IMR-90 (cell line): ENCODE data around the gene LANCL1. TPM values are rescaled to one million over a fixed set of nuclear protein-coding genes. Genes with fewer than 3 reads are reported as not detected.

ENCODE experiments used
- ATAC-seq: fragments of 200-7000 bp; cut with Tn5 transposase; 2 replicates; pipeline ENCODE4 v1.9.1; 2020; ENCODE audit warnings: low read depth, mild to moderate bottlenecking, moderate library complexity
- BruUV-seq: library from RNA; stranded (reverse); fragments of 400-500 nt; replicated peaks from 2 replicates; lab custom pipeline; 2021; lab: Mats Ljungman, UMichigan
- CTCF ChIA-PET: fragments of 300-600 bp; formaldehyde crosslinking; extraction: SDS; loops from one replicate; lab custom pipeline; 2021; ENCODE audit warnings: antibody characterized with exemption; lab: Yijun Ruan, JAX
- POLR2A ChIA-PET: fragments of 300-600 bp; sonication (Branson Sonifier 250); formaldehyde crosslinking; loops from one replicate; lab custom pipeline; 2022; ENCODE audit warnings: antibody characterized with exemption; ENCODE audit not compliant: unreplicated experiment; lab: Charles Lee
- DNase-seq: peaks from one replicate; pipeline ENCODE4 v3.0.0; 2013
- H2AFZ ChIP-seq: replicated peaks from 2 replicates; pipeline ENCODE3; 2013; ENCODE audit warnings: low read length, mild to moderate bottlenecking; ENCODE audit not compliant: poor library complexity
- H2AK5ac ChIP-seq: 2 replicates; pipeline ENCODE4 v1.6.1; 2013; ENCODE audit warnings: low read depth, low read length, inconsistent platforms
- H2AK9ac ChIP-seq: replicated peaks from 2 replicates; pipeline ENCODE3; 2013; ENCODE audit warnings: mild to moderate bottlenecking, low read depth, low read length, moderate library complexity; ENCODE audit not compliant: poor library complexity
- H2BK120ac ChIP-seq: 2 replicates; pipeline ENCODE4 v1.6.1; 2013; ENCODE audit warnings: low read depth, low read length, inconsistent platforms
- H2BK15ac ChIP-seq: 3 replicates; pipeline ENCODE4 v1.6.1; 2013; ENCODE audit warnings: low read depth, low read length, inconsistent platforms
- H2BK20ac ChIP-seq: 2 replicates; pipeline ENCODE4 v1.6.1; 2013; ENCODE audit warnings: low read depth, mild to moderate bottlenecking, inconsistent platforms, low read length, moderate library complexity
- H2BK5ac ChIP-seq: 2 replicates; pipeline ENCODE4 v1.6.1; 2013; ENCODE audit warnings: mild to moderate bottlenecking, low read depth, low read length, inconsistent platforms; ENCODE audit not compliant: poor library complexity, severe bottlenecking
- H3K14ac ChIP-seq: replicated peaks from 2 replicates; pipeline ENCODE4 v1.6.1; 2013; ENCODE audit warnings: low read depth, low read length, inconsistent platforms
- H3K18ac ChIP-seq: 2 replicates; pipeline ENCODE4 v1.6.1; 2013; ENCODE audit warnings: low read depth, low read length, control low read depth
- H3K23ac ChIP-seq: 2 replicates; pipeline ENCODE4 v1.6.1; 2013; ENCODE audit warnings: low read depth, low read length, inconsistent platforms
- H3K27ac ChIP-seq: 2 replicates; pipeline ENCODE4 v1.5.1; 2013; ENCODE audit warnings: mild to moderate bottlenecking, control low read depth, low read length; ENCODE audit not compliant: insufficient read depth
- H3K27me3 ChIP-seq: 2 replicates; pipeline ENCODE4 v1.6.1; 2013; ENCODE audit warnings: low read length; ENCODE audit not compliant: control insufficient read depth, insufficient read depth
- H3K36me3 ChIP-seq: 2 replicates; pipeline ENCODE4 v1.6.1; 2013; ENCODE audit warnings: low read length, mixed read lengths; ENCODE audit not compliant: control insufficient read depth, insufficient read depth
- H3K4ac ChIP-seq: 2 replicates; pipeline ENCODE4 v1.6.1; 2013; ENCODE audit warnings: low read depth, low read length, inconsistent platforms
- H3K4me1 ChIP-seq: 2 replicates; pipeline ENCODE4 v1.6.1; 2013; ENCODE audit warnings: low read length, mixed read lengths; ENCODE audit not compliant: control insufficient read depth, insufficient read depth
- H3K4me2 ChIP-seq: 2 replicates; pipeline ENCODE4 v1.6.1; 2013; ENCODE audit warnings: low read depth, mild to moderate bottlenecking, control low read depth, low read length, moderate library complexity
- H3K4me3 ChIP-seq: 2 replicates; pipeline ENCODE4 v1.5.1; 2013; ENCODE audit warnings: low read depth, mild to moderate bottlenecking, control low read depth, low read length, moderate library complexity; ENCODE audit not compliant: insufficient read depth
- H3K56ac ChIP-seq: 2 replicates; pipeline ENCODE4 v1.6.1; 2013; ENCODE audit warnings: low read length, inconsistent platforms; ENCODE audit not compliant: insufficient read depth; ENCODE audit errors: extremely low read depth
- H3K79me1 ChIP-seq, 2 experiments: 2 replicates each; pipeline ENCODE4 v1.6.1; 2013; ENCODE audit warnings: low read length in 2 of 2, inconsistent platforms in 1 of 2, low read depth in 1 of 2
- H3K9ac ChIP-seq: 2 replicates; pipeline ENCODE4 v1.6.1; 2013; ENCODE audit warnings: low read depth, low read length, control low read depth
- H3K9me1 ChIP-seq: 2 replicates; pipeline ENCODE4 v1.6.1; 2013; ENCODE audit warnings: low read length, inconsistent platforms; ENCODE audit not compliant: insufficient read depth
- H3K9me3 ChIP-seq: 2 replicates; pipeline ENCODE4 v1.6.1; 2013; ENCODE audit warnings: low read length; ENCODE audit not compliant: control insufficient read depth, insufficient read depth
- H4K20me1 ChIP-seq: 2 replicates; pipeline ENCODE4 v1.6.1; 2013; ENCODE audit warnings: low read length, inconsistent platforms; ENCODE audit not compliant: insufficient read depth
- H4K5ac ChIP-seq: 2 replicates; pipeline ENCODE4 v1.6.1; 2013; ENCODE audit warnings: mild to moderate bottlenecking, low read depth, low read length, control low read depth
- H4K8ac ChIP-seq, 2 experiments: 2 replicates each; pipeline ENCODE4 v1.6.1; 2013; ENCODE audit warnings: low read depth in 2 of 2, low read length in 2 of 2, control low read depth in 1 of 2, inconsistent platforms in 1 of 2
- H4K91ac ChIP-seq: 2 replicates; pipeline ENCODE4 v1.6.1; 2013; ENCODE audit warnings: low read depth, low read length, inconsistent platforms; ENCODE audit not compliant: insufficient read depth
- BHLHE40 ChIP-seq: fragments of 150-350 bp; IDR thresholded peaks from 2 replicates; pipeline ENCODE4 v1.6.1; 2016; ENCODE audit warnings: mild to moderate bottlenecking, low read depth, low read length
- CEBPB ChIP-seq: IDR thresholded peaks from 2 replicates; pipeline ENCODE4 v1.6.1; 2012; ENCODE audit warnings: low read depth, low read length, improper control_type of control experiment
- CTCF ChIP-seq: conservative IDR thresholded peaks from 2 replicates; pipeline ENCODE4 v1.5.1; 2012; ENCODE audit warnings: mild to moderate bottlenecking, low read depth, low read length, improper control_type of control experiment
- MAFK ChIP-seq: IDR thresholded peaks from 2 replicates; pipeline ENCODE4 v1.6.1; 2012; ENCODE audit warnings: low read depth, low read length, improper control_type of control experiment
- MAZ ChIP-seq: IDR thresholded peaks from 2 replicates; pipeline ENCODE4 v1.6.1; 2012; ENCODE audit warnings: low read depth, mild to moderate bottlenecking, low read length, improper control_type of control experiment, moderate library complexity, borderline replicate concordance
- NFE2L2 ChIP-seq: fragments of 150-350 bp; IDR thresholded peaks from 2 replicates; pipeline ENCODE4 v1.6.1; 2016; ENCODE audit warnings: low read depth, mild to moderate bottlenecking, low read length
- POLR2A ChIP-seq: IDR thresholded peaks from 2 replicates; pipeline ENCODE4 v1.6.1; 2012; ENCODE audit warnings: mild to moderate bottlenecking, low read depth, low read length
- RAD21 ChIP-seq: IDR thresholded peaks from 2 replicates; pipeline ENCODE4 v1.6.1; 2012; ENCODE audit warnings: low read length, improper control_type of control experiment
- SMC3 ChIP-seq: fragments of 150-350 bp; IDR thresholded peaks from 2 replicates; pipeline ENCODE4 v1.6.1; 2016; ENCODE audit warnings: low read depth, mild to moderate bottlenecking, antibody characterized with exemption, low read length, moderate library complexity
- WGBS, 2 experiments: methylation state at CpG; one replicate each; pipeline versions ENCODE4 v1.1.5 to v1.1.7; 2013; ENCODE audit warnings: missing lambda C conversion rate in 2 of 2; ENCODE audit not compliant: insufficient read length in 1 of 2; ENCODE audit errors: extremely low coverage in 2 of 2; 5-methylcytosine and 5-hydroxymethylcytosine counted together
- dilution Hi-C: fragments of 300-500 bp; cut with HindIII; formaldehyde crosslinking; loops from one replicate; pipeline ENCODE4 v1.14.3; 2018; ENCODE audit warnings: low sequenced_read_pairs; ENCODE audit not compliant: unreplicated experiment
- in situ Hi-C: fragments of 300-500 bp; cut with MboI; formaldehyde crosslinking; loops from 3 replicates; pipeline ENCODE4 v1.14.3; 2019; ENCODE audit warnings: low sequenced_read_pairs, inconsistent platforms, mixed read lengths
- intact Hi-C: fragments of 100-400 bp; cut with micrococcal nuclease; formaldehyde crosslinking; loops from 2 replicates; pipeline ENCODE4 v1.10.0; 2022
- polyA plus RNA-seq, 3 experiments: library from polyadenylated mRNA; depleted of rRNA; stranded (reverse); fragments of >200 nt; gene quantifications; 2 replicates each; pipeline ENCODE4 v1.2.3, GENCODE V29; 2012; ENCODE audit warnings: low replicate concordance in 1 of 3
- total RNA-seq: library from RNA; depleted of rRNA; stranded (reverse); fragments of >200 nt; gene quantifications from 2 replicates; pipeline ENCODE4 v1.2.3, GENCODE V29; 2012

The LANCL1 gene
- total and polyA plus RNA-seq, 2 of the 4 experiments (the other 2 are of a cell fraction): 29.7 to 53.8 TPM

GRCh38 chr2:210435439-210435838 lies 41.1 kb downstream of the LANCL1 start:
- in situ Hi-C loops: no loop called here
- ATAC-seq: no peak
- H3K18ac ChIP-seq: no peak overlapping the region
- no peak overlapping the region for H4K91ac ChIP-seq
- no peaks in the 10 kb centered on the region for H3K4me1 ChIP-seq
- no peaks in the 10 kb centered on the region for H3K79me1 ChIP-seq
- H3K4me2 ChIP-seq: no peak overlapping the region
- POLR2A ChIA-PET: no interaction called here
- no peak overlapping the region for H2AK9ac ChIP-seq
- no CpG with 5 or more reads among the region's 1 CpG for WGBS, 2 experiments
- no peak overlapping the region for H3K4ac ChIP-seq
- no peak overlapping the region for H2BK20ac ChIP-seq
- H3K9me1 ChIP-seq: no peaks in the 10 kb centered on the region; the same call in 1 of the 2 replicates
- no peak overlapping the region for H2BK15ac ChIP-seq
- no peak overlapping the region for H3K14ac ChIP-seq
- no peak overlapping the region for H3K27ac ChIP-seq
- H3K4me3 ChIP-seq: no peak overlapping the region
- BruUV-seq: no TSS peak
- TF ChIP-seq CTCF: no peak
- no peak for TF ChIP-seq MAFK
- no peak for TF ChIP-seq NFE2L2
- no peak for TF ChIP-seq BHLHE40
- TF ChIP-seq RAD21: no peak
- TF ChIP-seq POLR2A: no peak
- TF ChIP-seq CEBPB: no peak
- no peak for TF ChIP-seq SMC3
- TF ChIP-seq MAZ: no peak
- H4K8ac ChIP-seq: no peak overlapping the region
- H2BK5ac ChIP-seq: no peak overlapping the region
- no peaks in the 10 kb centered on the region for H4K20me1 ChIP-seq
- no peak overlapping the region for H2AFZ ChIP-seq
- H3K56ac ChIP-seq: no peak overlapping the region
- no peak overlapping the region for H2AK5ac ChIP-seq
- dilution Hi-C loops: no loop called here
- H3K27me3 ChIP-seq: no peaks in the 10 kb centered on the region
- no peak overlapping the region for H3K9ac ChIP-seq
- H3K9me3 ChIP-seq: no peaks in the 10 kb centered on the region
- no peak overlapping the region for H4K5ac ChIP-seq
- H3K36me3 ChIP-seq: peaks cover 17% of the 10 kb centered on the region
- no peak for DNase-seq
- H3K23ac ChIP-seq: no peak overlapping the region
- H2BK120ac ChIP-seq: no peak overlapping the region
- intact Hi-C loops: no loop called here
- CTCF ChIA-PET: no interaction called here
